ENCODE measurements around the gene ACSM2A. TPM values are rescaled to one million over a fixed set of nuclear protein-coding genes. Genes with fewer than 3 reads are reported as not detected.

ACSM2A gene
- not detected in 2 replicates for total RNA-seq

GRCh38 chr16:20451364-20451763 lies at the start of gene ACSM2A:
TSS of gene ACSM2A (plus strand) at chr16:20451521. CDS start at chr16:20460115, 8,594 bp downstream.

GRCh38 chr16:20404637-20405036 lies 46.7 kb upstream of the ACSM2A start, which contains the start of gene PDILT:
TSS of gene PDILT (minus strand) at chr16:20404737. CDS start at chr16:20399300, 5,437 bp downstream.

GRCh38 chr16:20409398-20410120 lies 41.8 kb upstream of the ACSM2A start, which contains the start of gene ACSM5:
TSS of gene ACSM5 (plus strand) at chr16:20409534. CDS start at chr16:20411485, 1,951 bp downstream.

Other genes with a start within 250 kb of the ACSM2A start
- not detected in 2 replicates for gene GP2, start 124.0 kb upstream of the ACSM2A start, total RNA-seq
- gene UMOD, start 98.8 kb upstream of the ACSM2A start, total RNA-seq = not detected in 2 replicates
- not detected in 2 replicates for gene PDILT, start 46.8 kb upstream of the ACSM2A start, total RNA-seq
- gene ACSM5, start 42.0 kb upstream of the ACSM2A start, total RNA-seq = 4.6 TPM in 1 of 2 replicates, not detected in the other
- not detected in 2 replicates for gene ACSM2B, start 124.8 kb downstream of the ACSM2A start, total RNA-seq
- 2.2 TPM in 1 of 2 replicates, not detected in the other for gene ACSM1, start 246.2 kb downstream of the ACSM2A start, total RNA-seq

All from pericardium fibroblast (primary cell).